Psoas muscle (tissue), 8 donors: ENCODE measurements around the gene PRICKLE3. TPM values are rescaled to one million over a fixed set of nuclear protein-coding genes. Genes with fewer than 3 reads are reported as not detected.
A peak's percentile ranks its signal among the peaks of the same experiment; 100 is the strongest.

Experiments used
- ATAC-seq, 4 donors: fragments of 200-7000 bp; cut with Tn5 transposase; one replicate each; pipeline ENCODE4 v1.9.1; 2020; ENCODE audit warnings: moderate library complexity in 3 of 4, mild to moderate bottlenecking in 2 of 4
- DNase-seq, 2 donors: peaks; one replicate each; pipeline ENCODE4 v3.0.0-alpha.2; 2020
- H3K27ac ChIP-seq: fragments of 200-600 bp; one replicate; pipeline ENCODE4 v1.8.0; 2022
- H3K27me3 ChIP-seq, 3 donors: fragments of 200-600 bp in 1 of 3; one replicate each; pipeline versions ENCODE4 v1.6.1 to v1.8.0; 2013 to 2022; ENCODE audit warnings: low read length in 2 of 3, mild to moderate bottlenecking in 2 of 3, moderate library complexity in 1 of 3; ENCODE audit not compliant: insufficient read depth in 3 of 3
- H3K36me3 ChIP-seq, 2 donors: fragments of 200-600 bp in 1 of 2; one replicate each; pipeline versions ENCODE4 v1.6.1 to v1.8.0; 2013 to 2022; ENCODE audit warnings: low read depth in 1 of 2, mild to moderate bottlenecking in 1 of 2, moderate library complexity in 1 of 2; ENCODE audit not compliant: insufficient read depth in 1 of 2
- H3K4me1 ChIP-seq: fragments of 200-600 bp; one replicate; pipeline ENCODE4 v1.8.0; 2022
- H3K4me3 ChIP-seq: fragments of 200-600 bp; one replicate; pipeline ENCODE4 v1.8.0; 2022; ENCODE audit warnings: mild to moderate bottlenecking
- H3K9me3 ChIP-seq: fragments of 200-600 bp; one replicate; pipeline ENCODE4 v1.8.0; 2022
- CTCF ChIP-seq: fragments of 200-600 bp; IDR thresholded peaks from one replicate; pipeline ENCODE4 v1.8.0; 2022; ENCODE audit warnings: antibody characterized with exemption
- WGBS, 3 donors: extraction: QIAGEN DNeasy Blood & Tissue Kit; methylation state at CpG; one replicate each; pipeline versions ENCODE4 v1.1.6 to v1.1.7; 2013; 5-methylcytosine and 5-hydroxymethylcytosine counted together
- intact Hi-C, 2 donors: fragments of 100-400 bp; cut with DNase I; formaldehyde crosslinking; loops; one replicate each; pipeline versions ENCODE4 v1.11.0 to v1.14.2; 2022
- polyA plus RNA-seq, 3 donors: library from polyadenylated mRNA; stranded (reverse); fragments of 200-250 nt; gene quantifications; one replicate each; pipeline ENCODE4 v1.2.3, GENCODE V29; 2013
- total RNA-seq, 4 donors: library from RNA; stranded (reverse); fragmentation: NEBNext Ultra II Directional in 2 of 4; extraction: Animal tissue kit (Norgen Biotek cat#: 25700) in 2 of 4; gene quantifications; one replicate each; pipeline versions ENCODE4 v1.2.1 to v1.2.4, GENCODE V29; 2021 to 2023
- donor health status: healthy with polysubstance abuse.
- donor health status: DM: no; HTN: no; CAD: no; lungs with moderate emphysema.
- donor health status: Bipolar disorder and iron deficiency.
- donor health status: healthy.
- donor health status: DM: yes; HTN: yes; CAD: no.
- donor health status: DM: no; HTN: no; CAD: no.
- donor health status: DM: no; HTN: no; CAD: no.
- donor health status: DM: yes; HTN: yes; CAD: no.

Gene PRICKLE3
- total and polyA plus RNA-seq, 7 donors: 7.5 to 23.6 (median 17.5) TPM

- 5 to 37% (median 14%) methylated on average over 38 to 61 of the region's 61 CpGs for WGBS, 3 donors
- H3K27me3 ChIP-seq: no peaks in the 10 kb centered on the region
- intact Hi-C loops: no loop called here
- H3K4me1 ChIP-seq: no peaks in the 10 kb centered on the region
- H3K9me3 ChIP-seq: no peaks in the 10 kb centered on the region
- no peaks in the 10 kb centered on the region for H3K36me3 ChIP-seq
- H3K27ac ChIP-seq: peak overlapping the region; percentile 93
- TF ChIP-seq CTCF: peak; percentile 27
- peak; percentile 41 to 63 (median 58) for ATAC-seq
- H3K4me3 ChIP-seq: peak overlapping the region; percentile 67
- DNase-seq: peak; percentile 80 to 91
Measured at GRCh38 chrX:49165901-49166881, 20.0 kb downstream of the PRICKLE3 start.

GRCh38 chrX:49164589-49165360 is 21.4 kb downstream of the PRICKLE3 start:
- TF ChIP-seq CTCF: no peak
- ATAC-seq: no peak
- H3K4me1 ChIP-seq: no peaks in the 10 kb centered on the region
- intact Hi-C loops: loop anchor here in 1 of 2 donors (5.0 kb wide), 1 partner anchor 42 kb away; the partner anchor contains the start of gene GPKOW
- no peaks in the 10 kb centered on the region for H3K9me3 ChIP-seq
- 80 to 88% (median 87%) methylated on average over 30 to 31 of the region's 31 CpGs for WGBS, 3 donors
- no peak overlapping the region for H3K4me3 ChIP-seq
- H3K27ac ChIP-seq: peak overlapping the region; percentile 93
- no peaks in the 10 kb centered on the region for H3K27me3 ChIP-seq
- no peaks in the 10 kb centered on the region for H3K36me3 ChIP-seq
- no peak for DNase-seq

GRCh38 chrX:49163555-49164419 is 22.4 kb downstream of the PRICKLE3 start:
- peak; percentile 77 for TF ChIP-seq CTCF
- intact Hi-C loops: loop anchor here in 1 of 2 donors (5.0 kb wide), 1 partner anchor 41 kb away; the partner anchor contains the start of gene GPKOW
- no peaks in the 10 kb centered on the region for H3K9me3 ChIP-seq
- peak overlapping the region; percentile 59 for H3K4me3 ChIP-seq
- WGBS, 3 donors: 0 to 34% (median 1%) methylated on average over 12 to 68 of the region's 69 CpGs
- H3K36me3 ChIP-seq: no peaks in the 10 kb centered on the region
- peak; percentile 64 to 73 (median 70) for ATAC-seq
- peak; percentile 87 to 95 for DNase-seq
- H3K27me3 ChIP-seq: no peaks in the 10 kb centered on the region
- no peaks in the 10 kb centered on the region for H3K4me1 ChIP-seq
- H3K27ac ChIP-seq: peak overlapping the region; percentile 93

- WGBS, 3 donors: 56 to 68% (median 61%) methylated on average over 18 to 28 of the region's 28 CpGs
- no peak for TF ChIP-seq CTCF
- Histone ChIP-seq H3K4me1 (no peaks in the 10 kb centered on the region), H3K36me3 (no peaks in the 10 kb centered on the region), H3K27ac (peak within 1 kb of the TSS; percentile 93), H3K9me3 (no peaks in the 10 kb centered on the region), H3K4me3 (peak within 1 kb of the TSS; percentile 59), H3K27me3 (no peaks in the 10 kb centered on the region)
- ATAC-seq: no peak
- DNase-seq: no peak
- intact Hi-C loops: loop anchor here in 1 of 2 donors (5.0 kb wide), 1 partner anchor 40 kb away; the partner anchor contains the start of gene GPKOW
Measured at GRCh38 chrX:49162620-49163019, 23.6 kb downstream of the PRICKLE3 start, which contains the start of gene MAGIX. Gene MAGIX, plus strand, starts transcription at chrX:49162758. Its CDS starts 132 bp downstream, at chrX:49162890.
